GM10248 (cell line): ENCODE data around the gene QSER1.
A peak's percentile ranks its signal among the peaks of the same experiment; 100 is the strongest.
"Not testable (repeated sequence)": the region's sequence is repeated elsewhere in the genome, so short reads cannot be mapped to it uniquely, and the experiment has no call there.

Experiments
- CTCF ChIA-PET: fragments of 300-600 bp; sonication (Branson Sonifier 250); formaldehyde crosslinking; extraction: SDS; loops from one replicate; lab custom pipeline; 2021; ENCODE audit warnings: antibody characterized with exemption; lab: Yijun Ruan, JAX
- POLR2A ChIA-PET: fragments of 350-650 bp; sonication (Branson Sonifier 250); formaldehyde crosslinking; extraction: SDS; loops from one replicate; lab custom pipeline; 2020; ENCODE audit warnings: antibody characterized with exemption; lab: Yijun Ruan, JAX
- DNase-seq: peaks from one replicate; pipeline ENCODE4 v3.0.0; 2012; ENCODE audit errors: extremely low spot score
- CTCF ChIP-seq: IDR thresholded peaks from 2 replicates; pipeline ENCODE4 v1.5.1; 2012; ENCODE audit warnings: mild to moderate bottlenecking, low read depth; ENCODE audit errors: extremely low read depth, missing control alignments, control extremely low read depth

Gene QSER1

GRCh38 chr11:32855601-32856000 lies 37.0 kb upstream of the QSER1 start:
- ChIA-PET CTCF (no interaction called here), POLR2A (no interaction called here)
- DNase-seq: no peak
- no peak for TF ChIP-seq CTCF

GRCh38 chr11:32858731-32859130 lies 33.9 kb upstream of the QSER1 start:
- CTCF ChIA-PET: interaction anchor here (0.6 to 2.0 kb wide), 3 partner anchors 13 to 28 kb away, joined by 3 to 6 read pairs (median 4); no protein-coding TSS in a partner anchor
- no peak for TF ChIP-seq CTCF
- no peak for DNase-seq
- POLR2A ChIA-PET: no interaction called here

GRCh38 chr11:32861850-32862577 lies 30.6 kb upstream of the QSER1 start:
- ChIA-PET CTCF (no interaction called here), POLR2A (no interaction called here)
- no peak for DNase-seq
- TF ChIP-seq CTCF: no peak

- CTCF ChIA-PET: interaction anchor here (1.6 to 3.7 kb wide), 2 partner anchors 14 to 19 kb away, joined by 4 to 11 read pairs; no protein-coding TSS in a partner anchor
- POLR2A ChIA-PET: no interaction called here
- TF ChIP-seq CTCF: no peak
- DNase-seq: no peak
These were observed 28.1 kb upstream of the QSER1 start for GRCh38 chr11:32864555-32864954.

GRCh38 chr11:32868752-32869151 lies 23.9 kb upstream of the QSER1 start:
- DNase-seq: not testable (repeated sequence)
- CTCF ChIA-PET: interaction anchor here (1.3 to 1.4 kb wide), 2 partner anchors 8 to 60 kb away, joined by 3 to 5 read pairs; no protein-coding TSS in a partner anchor
- POLR2A ChIA-PET: interaction anchor here (0.7 kb wide), 1 partner anchor 25 kb away, joined by 3 read pairs; no protein-coding TSS in a partner anchor

GRCh38 chr11:32870676-32871075 lies 21.9 kb upstream of the QSER1 start:
- peak; percentile 33 for TF ChIP-seq CTCF
- CTCF ChIA-PET: interaction anchor here (1.3 to 1.8 kb wide), 3 partner anchors 12 to 62 kb away, joined by 4 to 6 read pairs (median 6); no protein-coding TSS in a partner anchor
- no peak for DNase-seq
- POLR2A ChIA-PET: no interaction called here

- DNase-seq: no peak
- CTCF ChIA-PET: interaction anchor here (1.4 to 3.3 kb wide), 2 partner anchors 11 to 65 kb away, joined by 4 to 8 read pairs; no protein-coding TSS in a partner anchor
- POLR2A ChIA-PET: no interaction called here
- no peak for TF ChIP-seq CTCF
These were observed 18.5 kb upstream of the QSER1 start for GRCh38 chr11:32874132-32874531.
